Keratinocyte (primary cell): ENCODE results near the gene AFG1L.
"Not testable (repeated sequence)": the region's sequence is repeated elsewhere in the genome, so short reads cannot be mapped to it uniquely, and the experiment has no call there.

Experiments used
- CTCF ChIP-seq, 3 experiments: IDR thresholded peaks in 1 of 3; conservative IDR thresholded peaks in 1 of 3; optimal IDR thresholded peaks in 1 of 3; 2 replicates in 2 of 3; 3 replicates in 1 of 3; pipeline versions ENCODE3 to v1.5.1; 2011; ENCODE audit warnings: low read length in 3 of 3, mild to moderate bottlenecking in 3 of 3, moderate library complexity in 2 of 3, control low read depth in 1 of 3, inconsistent platforms in 1 of 3; ENCODE audit not compliant: insufficient read depth in 2 of 3; ENCODE audit errors: extremely low read depth in 1 of 3
- EZH2 ChIP-seq: IDR thresholded peaks from one replicate; pipeline ENCODE4 v1.6.1; 2012; ENCODE audit warnings: inconsistent platforms, mild to moderate bottlenecking, low read length, moderate library complexity

DNA sequence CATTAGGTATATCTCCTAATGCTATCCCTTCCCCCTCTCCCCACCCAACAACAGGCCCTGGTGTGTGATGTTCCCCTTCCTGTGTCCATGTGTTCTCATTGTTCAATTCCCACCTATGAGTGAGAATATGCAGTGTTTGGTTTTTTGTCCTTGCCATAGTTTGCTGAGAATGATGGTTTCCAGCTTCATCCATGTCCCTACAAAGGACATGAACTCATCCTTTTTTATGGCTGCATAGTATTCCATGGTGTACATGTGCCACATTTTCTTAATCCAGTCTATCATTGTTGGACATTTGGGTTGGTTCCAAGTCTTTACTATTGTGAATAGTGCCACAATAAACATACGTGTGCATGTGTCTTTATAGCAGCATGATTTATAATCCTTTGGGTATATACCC, 154.9 kb downstream of the AFG1L start:
- TF ChIP-seq CTCF (optimal IDR thresholded peaks at IDR 0.05 in 1 of 3, IDR thresholded peaks at IDR 0.05 in 1 of 3, conservative IDR thresholded peaks at IDR 0.05 in 1 of 3; ENCODE audit: extremely low read depth in 1 of 3, insufficient read depth in 2 of 3, low read length in 3 of 3); EZH2: not testable (repeated sequence)
